Activated B cell treated with CpG ODN at 0.5 μM for 24 hours (primary cell): ENCODE data around the gene RNASEH2C. TPM values are rescaled to one million over a fixed set of nuclear protein-coding genes. Genes with fewer than 3 reads are reported as not detected.

ENCODE experiments used
- ATAC-seq: fragments of 200-7000 bp; cut with Tn5 transposase; one replicate; pipeline ENCODE4 v1.10.0; 2021; ENCODE audit warnings: low read depth, mild to moderate bottlenecking, moderate library complexity
- CTCF ChIA-PET: fragments of 350-600 bp; sonication (Branson Sonifier 250); formaldehyde crosslinking; loops from one replicate; lab custom pipeline; 2021; ENCODE audit warnings: antibody characterized with exemption; lab: Charles Lee
- POLR2A ChIA-PET: fragments of 350-600 bp; sonication (Branson Sonifier 250); formaldehyde crosslinking; loops from one replicate; lab custom pipeline; 2021; ENCODE audit warnings: antibody characterized with exemption; lab: Charles Lee
- DNase-seq: peaks from one replicate; pipeline ENCODE4 v3.0.0; 2022
- H3K27ac Mint-ChIP-seq: one replicate; pipeline ENCODE4 v1.8.0; 2020; ENCODE audit warnings: mixed read lengths
- H3K27me3 Mint-ChIP-seq: one replicate; pipeline ENCODE4 v1.8.0; 2021; ENCODE audit warnings: mixed read lengths
- H3K36me3 Mint-ChIP-seq: one replicate; pipeline ENCODE4 v1.8.0; 2021; ENCODE audit warnings: low read depth, mixed read lengths
- H3K4me1 Mint-ChIP-seq: one replicate; pipeline ENCODE4 v1.8.0; 2021; ENCODE audit warnings: mixed read lengths
- H3K4me3 Mint-ChIP-seq: one replicate; pipeline ENCODE4 v1.8.0; 2020; ENCODE audit warnings: mild to moderate bottlenecking, mixed read lengths
- H3K9me3 Mint-ChIP-seq: one replicate; pipeline ENCODE4 v1.8.0; 2020; ENCODE audit warnings: mixed read lengths
- intact Hi-C: fragments of 100-400 bp; cut with micrococcal nuclease; formaldehyde crosslinking; loops from one replicate; pipeline ENCODE4 v1.15.1; 2024
- total RNA-seq: library from RNA; stranded (reverse); gene quantifications from 2 replicates; pipeline ENCODE4 v1.2.3, GENCODE V29; 2022
- TF ChIP-seq, protein P1 (sequence below): fragments of 200-600 bp; IDR thresholded peaks from one replicate; pipeline ENCODE4 v1.8.0; 2022; ENCODE audit warnings: antibody characterized with exemption, mild to moderate bottlenecking

Gene RNASEH2C
- total RNA-seq, 1 donor from 2014 or later = 85.3 TPM

DNA sequence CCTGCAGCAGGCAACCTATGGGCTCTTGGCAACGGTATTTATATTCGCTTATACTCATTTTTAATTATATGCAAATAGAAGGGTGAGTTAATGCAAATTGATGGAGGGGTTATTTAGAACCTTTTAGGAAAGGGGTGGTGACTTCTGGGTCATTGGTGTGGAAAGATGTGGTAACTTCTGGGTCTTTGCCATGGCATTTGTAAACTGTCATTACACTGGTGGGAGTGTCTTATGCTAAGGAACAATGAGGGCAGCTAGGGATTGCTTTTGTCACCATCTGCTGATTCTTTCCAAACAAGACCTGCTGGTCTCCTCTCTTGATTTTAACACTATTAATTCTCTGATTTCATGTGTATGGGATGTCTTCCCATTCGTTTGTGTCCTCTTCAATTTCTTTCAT, 20.2 kb downstream of the RNASEH2C start:
- H3K4me3 Mint-ChIP-seq = no peak overlapping the region
- no peaks in the 10 kb centered on the region for H3K36me3 Mint-ChIP-seq
- CTCF ChIA-PET = interaction anchor here (0.6 kb wide), 1 partner anchor 190 kb away, joined by 3 read pairs; the partner anchor contains the start of gene CCDC85B
- peaks cover 8% of the 10 kb centered on the region for H3K4me1 Mint-ChIP-seq
- DNase-seq = no peak
- TF ChIP-seq, protein P1, sequence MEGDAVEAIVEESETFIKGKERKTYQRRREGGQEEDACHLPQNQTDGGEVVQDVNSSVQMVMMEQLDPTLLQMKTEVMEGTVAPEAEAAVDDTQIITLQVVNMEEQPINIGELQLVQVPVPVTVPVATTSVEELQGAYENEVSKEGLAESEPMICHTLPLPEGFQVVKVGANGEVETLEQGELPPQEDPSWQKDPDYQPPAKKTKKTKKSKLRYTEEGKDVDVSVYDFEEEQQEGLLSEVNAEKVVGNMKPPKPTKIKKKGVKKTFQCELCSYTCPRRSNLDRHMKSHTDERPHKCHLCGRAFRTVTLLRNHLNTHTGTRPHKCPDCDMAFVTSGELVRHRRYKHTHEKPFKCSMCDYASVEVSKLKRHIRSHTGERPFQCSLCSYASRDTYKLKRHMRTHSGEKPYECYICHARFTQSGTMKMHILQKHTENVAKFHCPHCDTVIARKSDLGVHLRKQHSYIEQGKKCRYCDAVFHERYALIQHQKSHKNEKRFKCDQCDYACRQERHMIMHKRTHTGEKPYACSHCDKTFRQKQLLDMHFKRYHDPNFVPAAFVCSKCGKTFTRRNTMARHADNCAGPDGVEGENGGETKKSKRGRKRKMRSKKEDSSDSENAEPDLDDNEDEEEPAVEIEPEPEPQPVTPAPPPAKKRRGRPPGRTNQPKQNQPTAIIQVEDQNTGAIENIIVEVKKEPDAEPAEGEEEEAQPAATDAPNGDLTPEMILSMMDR = no peak
- H3K9me3 Mint-ChIP-seq = no peaks in the 10 kb centered on the region
- H3K27ac Mint-ChIP-seq = no peak overlapping the region
- ATAC-seq = peak; percentile 75
- H3K27me3 Mint-ChIP-seq = no peaks in the 10 kb centered on the region
- POLR2A ChIA-PET = interaction anchor here (0.6 kb wide), 1 partner anchor 411 kb away, joined by 4 read pairs; no protein-coding TSS in a partner anchor
- intact Hi-C loops = no loop called here

DNA sequence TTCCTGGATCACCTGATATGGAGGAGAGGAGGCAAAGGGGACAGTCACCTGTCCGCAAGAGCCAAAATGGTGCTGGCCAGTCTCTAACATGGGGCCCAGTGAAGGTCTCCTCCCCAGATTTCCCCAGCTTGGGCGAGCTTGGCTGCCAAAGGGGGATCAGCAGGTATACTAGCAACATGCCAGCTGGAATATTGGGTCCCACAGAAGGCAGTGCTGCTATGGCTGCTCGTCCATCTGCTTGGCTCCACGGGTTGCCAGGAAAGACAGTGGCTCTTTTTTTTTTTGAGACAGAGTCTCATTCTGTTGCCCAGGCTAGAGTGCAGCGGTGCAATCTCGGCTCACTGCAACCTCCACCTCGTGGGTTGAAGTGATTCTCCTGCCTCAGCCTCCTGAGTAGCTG, 21.3 kb downstream of the RNASEH2C start:
- no peak overlapping the region for H3K4me3 Mint-ChIP-seq
- DNase-seq (no peak), ATAC-seq (no peak)
- ChIA-PET CTCF (no interaction called here), POLR2A (no interaction called here)
- H3K36me3 Mint-ChIP-seq = no peaks in the 10 kb centered on the region
- peaks cover 8% of the 10 kb centered on the region for H3K4me1 Mint-ChIP-seq
- no peaks in the 10 kb centered on the region for H3K9me3 Mint-ChIP-seq
- no peak overlapping the region for H3K27ac Mint-ChIP-seq
- no peaks in the 10 kb centered on the region for H3K27me3 Mint-ChIP-seq
- TF ChIP-seq, protein P1 = no peak
- intact Hi-C loops = no loop called here

DNA sequence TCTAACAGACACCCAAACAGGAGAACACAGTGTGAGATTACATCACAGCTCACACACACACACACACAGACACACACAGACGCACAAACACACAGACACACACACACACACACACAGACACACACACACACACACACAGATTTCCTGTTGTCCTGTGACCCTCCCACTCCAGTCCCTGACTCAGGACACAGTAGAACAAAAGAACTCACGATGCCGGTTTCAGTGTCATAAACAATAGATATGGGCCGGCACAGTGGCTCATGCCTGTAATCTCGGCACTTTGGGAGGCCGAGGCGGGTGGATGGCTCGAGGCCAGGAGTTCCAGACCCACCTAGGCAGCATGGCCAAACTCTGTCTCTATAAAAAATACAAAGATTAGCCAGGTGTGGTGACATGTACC, 22.4 kb downstream of the RNASEH2C start:
- H3K36me3 Mint-ChIP-seq = no peaks in the 10 kb centered on the region
- no peak for DNase-seq
- peaks cover 8% of the 10 kb centered on the region for H3K4me1 Mint-ChIP-seq
- CTCF ChIA-PET = no interaction called here
- intact Hi-C loops = no loop called here
- no peaks in the 10 kb centered on the region for H3K9me3 Mint-ChIP-seq
- no peak overlapping the region for H3K27ac Mint-ChIP-seq
- H3K4me3 Mint-ChIP-seq = no peak overlapping the region
- POLR2A ChIA-PET = no interaction called here
- ATAC-seq = no peak
- TF ChIP-seq, protein P1 = no peak
- no peaks in the 10 kb centered on the region for H3K27me3 Mint-ChIP-seq

DNA sequence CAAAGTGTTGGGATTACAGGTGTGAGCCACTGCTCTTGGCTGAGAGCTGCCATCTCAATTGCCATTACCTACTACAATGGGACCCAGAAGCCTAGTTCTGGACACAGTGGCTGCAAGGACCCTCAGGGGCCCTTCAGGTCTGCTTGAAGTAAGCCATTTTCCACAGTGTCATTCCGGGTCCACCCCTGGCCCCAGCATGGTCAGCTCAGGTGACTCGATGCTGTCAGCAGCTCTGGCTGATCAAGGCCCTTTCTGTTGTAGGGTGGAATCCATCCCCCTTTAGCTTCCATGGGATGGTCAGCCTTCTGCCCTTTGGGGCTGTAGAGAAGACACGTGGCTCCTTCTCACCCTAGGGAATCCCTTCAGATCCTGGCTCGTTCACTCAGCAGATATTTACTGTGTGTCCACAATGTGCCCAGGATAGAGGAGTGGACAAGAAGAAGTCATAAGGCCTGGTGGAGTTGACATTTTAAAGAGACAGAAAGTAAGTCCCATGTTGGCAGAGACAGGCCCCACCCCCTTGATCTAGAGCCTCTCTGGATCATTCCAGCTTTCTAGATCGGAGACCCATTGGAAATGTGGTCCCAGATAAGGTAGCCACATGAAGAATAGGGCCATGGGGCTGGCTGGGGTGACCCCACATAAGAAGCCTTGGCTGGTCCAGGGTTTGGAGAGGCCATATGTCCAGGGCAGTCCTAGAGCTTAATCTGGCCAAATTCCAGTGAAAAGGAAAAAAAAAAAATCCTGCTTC, 23.6 kb downstream of the RNASEH2C start:
- H3K27me3 Mint-ChIP-seq = no peaks in the 10 kb centered on the region
- H3K9me3 Mint-ChIP-seq = no peaks in the 10 kb centered on the region
- ATAC-seq (no peak), DNase-seq (no peak)
- TF ChIP-seq, protein P1 = no peak
- no peaks in the 10 kb centered on the region for H3K36me3 Mint-ChIP-seq
- H3K27ac Mint-ChIP-seq = no peak overlapping the region
- intact Hi-C loops = no loop called here
- POLR2A ChIA-PET = interaction anchor here (0.6 to 0.7 kb wide), 4 partner anchors 14 to 471 kb away, joined by 3 to 7 read pairs (median 6); no protein-coding TSS in a partner anchor
- CTCF ChIA-PET = no interaction called here
- no peak overlapping the region for H3K4me3 Mint-ChIP-seq
- H3K4me1 Mint-ChIP-seq = peaks cover 8% of the 10 kb centered on the region

DNA sequence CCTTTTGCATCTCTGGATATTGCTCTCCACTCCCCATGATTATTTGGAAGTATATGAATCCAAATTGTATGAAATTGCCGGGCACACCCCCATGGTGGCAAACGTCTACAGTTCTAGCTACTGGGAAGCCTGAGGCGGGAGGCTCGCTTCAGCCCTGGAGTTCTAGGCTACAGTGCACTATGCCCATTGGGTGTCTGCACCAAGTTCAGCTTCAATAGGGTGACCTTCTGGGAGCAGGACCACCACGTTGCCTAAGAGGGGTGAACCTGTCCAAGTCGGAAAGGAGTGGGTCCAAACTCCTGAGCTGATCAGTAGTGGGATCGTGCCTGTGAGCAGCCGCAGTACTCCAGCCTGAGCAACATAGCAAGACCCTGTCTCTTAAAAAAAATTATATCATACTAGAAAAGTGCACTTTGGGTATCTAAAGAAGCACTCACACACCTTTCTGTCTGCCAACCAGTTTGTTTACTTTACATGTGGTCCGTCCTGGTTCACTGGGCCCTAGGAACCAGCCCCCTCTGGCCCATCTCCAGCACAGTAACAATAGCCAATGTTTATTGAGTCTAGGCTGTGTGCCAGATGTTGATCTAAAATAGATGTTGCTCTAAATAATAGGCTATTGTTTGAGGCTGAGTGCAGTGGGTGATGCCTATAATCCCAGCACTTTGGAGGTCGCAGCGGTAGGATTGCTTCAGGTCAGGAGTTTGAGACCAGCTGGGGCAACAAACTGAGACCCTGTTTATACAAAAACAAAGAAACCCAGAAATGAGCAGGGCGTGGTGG, 24.9 kb downstream of the RNASEH2C start:
- DNase-seq (no peak), ATAC-seq (no peak)
- intact Hi-C loops = no loop called here
- CTCF ChIA-PET = interaction anchor here (1.7 kb wide), 1 partner anchor 16 kb away, joined by 5 read pairs; the partner anchor contains the start of gene KAT5
- Mint-ChIP-seq H3K27me3 (no peaks in the 10 kb centered on the region), H3K27ac (no peak overlapping the region), H3K4me3 (no peak overlapping the region), H3K9me3 (no peaks in the 10 kb centered on the region), H3K36me3 (no peaks in the 10 kb centered on the region), H3K4me1 (peaks cover 8% of the 10 kb centered on the region)
- POLR2A ChIA-PET = no interaction called here
- TF ChIP-seq, protein P1 = no peak
